Right lobe of liver (tissue), 6 donors: ENCODE measurements around the gene VKORC1. TPM values are rescaled to one million over a fixed set of nuclear protein-coding genes. Genes with fewer than 3 reads are reported as not detected.
A peak's percentile ranks its signal among the peaks of the same experiment; 100 is the strongest.

ENCODE experiments used
- ATAC-seq, 4 donors: fragments of 200-7000 bp; cut with Tn5 transposase; one replicate each; pipeline ENCODE4 v1.9.1; 2020; ENCODE audit warnings: mild to moderate bottlenecking in 4 of 4, moderate library complexity in 4 of 4
- DNase-seq, 3 donors: peaks; one replicate each; pipeline ENCODE4 v3.0.0-alpha.2; 2020
- H3K27ac ChIP-seq, 3 donors: fragments of 200-600 bp; one replicate each; pipeline ENCODE4 v1.8.0; 2022
- H3K27me3 ChIP-seq, 2 donors: fragments of 200-600 bp; one replicate each; pipeline ENCODE4 v1.8.0; 2022
- H3K36me3 ChIP-seq, 4 donors: fragments of 200-600 bp; sonication (generic) in 1 of 4; one replicate each; pipeline versions ENCODE4 v1.5.1 to v1.8.0; 2017 to 2022; ENCODE audit warnings: control low read depth in 1 of 4
- H3K4me1 ChIP-seq, 4 donors: fragments of 200-600 bp; sonication (generic) in 1 of 4; one replicate each; pipeline versions ENCODE4 v1.5.1 to v1.8.0; 2017 to 2022; ENCODE audit warnings: control low read depth in 1 of 4
- H3K4me3 ChIP-seq, 3 donors: fragments of 200-600 bp; one replicate each; pipeline ENCODE4 v1.8.0; 2022
- H3K9me3 ChIP-seq, 4 donors: fragments of 200-600 bp; sonication (generic) in 1 of 4; one replicate each; pipeline versions ENCODE4 v1.5.1 to v1.8.0; 2017 to 2022; ENCODE audit warnings: control low read depth in 1 of 4
- CTCF ChIP-seq, 4 donors: fragments of 200-600 bp in 3 of 4; fragments of 450-650 bp in 1 of 4; IDR thresholded peaks; one replicate each; pipeline versions ENCODE4 v1.5.1 to v1.8.0; 2016 to 2022; ENCODE audit warnings: antibody characterized with exemption in 4 of 4, mild to moderate bottlenecking in 2 of 4
- POLR2A ChIP-seq: fragments of 450-650 bp; IDR thresholded peaks from one replicate; pipeline ENCODE4 v1.6.1; 2017; ENCODE audit warnings: antibody characterized with exemption, mild to moderate bottlenecking
- WGBS: methylation state at CpG from one replicate; pipeline ENCODE4 v1.1.6; 2018; ENCODE audit warnings: low coverage, low lambda C conversion rate; ENCODE audit not compliant: insufficient coverage; ENCODE audit errors: missing lambda C conversion rate; 5-methylcytosine and 5-hydroxymethylcytosine counted together
- intact Hi-C, 2 donors: fragments of 100-400 bp; cut with DNase I; formaldehyde crosslinking; loops; one replicate each; pipeline versions ENCODE4 v1.11.2 to v1.14.1; 2022
- long read RNA-seq: library from polyadenylated mRNA; unstranded; transcript quantifications from one replicate; pipeline ENCODE4 v2.0.0, GENCODE V29; 2019
- total RNA-seq, 6 experiments: library from RNA; depleted of rRNA in 2 of 6; stranded (reverse); fragments of >200 nt in 2 of 6; fragmentation: NEBNext Ultra II Directional in 3 of 6; extraction: Animal tissue kit (Norgen Biotek cat#: 25700) in 3 of 6; gene quantifications; one replicate each; pipeline versions ENCODE4 v1.1.0 to v1.2.4, GENCODE V29; 2016 to 2023
- donor health status: DM: no; HTN: yes; CAD: no.
- donor health status: DM: no; HTN: no; CAD: no.
- donor health status: DM: no; HTN: no; CAD: no.
- donor health status: DM: no; HTN: yes; CAD: no.
- donor health status: DM: no; HTN: yes; CAD: no.

The VKORC1 gene
- total RNA-seq: 100 to 1,000 TPM; 102 to 297 (median 199) TPM
- long read RNA-seq, transcript VKORC1-203 (2 exons, 901 nt): minor isoform, 17 of 102 reads
- long read RNA-seq, transcript VKORC1-205 (3 exons, 1,012 nt): major isoform, 76 of 102 reads
- long read RNA-seq, partial matches to known transcripts: 0 of 102 reads
- long read RNA-seq, other reads (novel, unspliced or antisense): 6 of 102 reads

- peak; percentile 96 to 98 (median 98) for DNase-seq
- no peaks in the 10 kb centered on the region for H3K9me3 ChIP-seq
- TF ChIP-seq CTCF (IDR thresholded peaks at IDR 0.05) (no peak), POLR2A (peak; percentile 91)
- intact Hi-C loops: loop anchor here in 1 of 2 donors (5.0 kb wide), 1 partner anchor 112 kb away; no protein-coding TSS in a partner anchor
- peaks cover 0 to 15% (median 0%) of the 10 kb centered on the region in 4 donors for H3K4me1 ChIP-seq
- H3K27me3 ChIP-seq: no peaks in the 10 kb centered on the region
- H3K27ac ChIP-seq: peak within 1 kb of the TSS; percentile 82 to 90 (median 84)
- H3K36me3 ChIP-seq: peaks cover 0 to 26% (median 13%) of the 10 kb centered on the region in 4 donors
- 0% methylated on average over 22 of the region's 69 CpGs for WGBS
- ATAC-seq: peak; percentile 86 to 94 (median 92)
- H3K4me3 ChIP-seq: peak within 1 kb of the TSS; percentile 82 to 96 (median 94)
Observed at GRCh38 chr16:31094424-31095120, at the start of gene VKORC1. TSS of gene VKORC1 (minus strand) at chr16:31094797. CDS start at chr16:31094729, 68 bp downstream.

GRCh38 chr16:31143694-31144148 is 49.1 kb upstream of the VKORC1 start:
- TF ChIP-seq POLR2A: no peak
- no peak for TF ChIP-seq CTCF (IDR thresholded peaks at IDR 0.05)
- WGBS: 80% methylated on average over 1 of the region's 8 CpGs

GRCh38 chr16:31143011-31143693 is 48.6 kb upstream of the VKORC1 start:
- ATAC-seq (no peak), DNase-seq (no peak)
- TF ChIP-seq CTCF (IDR thresholded peaks at IDR 0.05): no peak
- no peak for TF ChIP-seq POLR2A
- Histone ChIP-seq H3K4me1 (peaks cover 0 to 18% (median 9%) of the 10 kb centered on the region in 4 donors), H3K36me3 (no peaks in the 10 kb centered on the region), H3K27me3 (no peaks in the 10 kb centered on the region), H3K9me3 (no peaks in the 10 kb centered on the region), H3K4me3 (peak overlapping the region in 2 of 3 donors; percentile 48 to 51), H3K27ac (peak overlapping the region in 2 of 3 donors; percentile 75 to 78)
- 60% methylated on average over 5 of the region's 22 CpGs for WGBS
- intact Hi-C loops: no loop called here

More at GRCh38 chr16:31143694-31144148, 49.1 kb upstream of the VKORC1 start:
- intact Hi-C loops: no loop called here
- DNase-seq (no peak), ATAC-seq (no peak)
- Histone ChIP-seq H3K27me3 (no peaks in the 10 kb centered on the region), H3K36me3 (no peaks in the 10 kb centered on the region), H3K4me3 (no peak overlapping the region), H3K4me1 (peaks cover 0 to 18% (median 9%) of the 10 kb centered on the region in 4 donors), H3K27ac (no peak overlapping the region), H3K9me3 (no peaks in the 10 kb centered on the region)

DNA sequence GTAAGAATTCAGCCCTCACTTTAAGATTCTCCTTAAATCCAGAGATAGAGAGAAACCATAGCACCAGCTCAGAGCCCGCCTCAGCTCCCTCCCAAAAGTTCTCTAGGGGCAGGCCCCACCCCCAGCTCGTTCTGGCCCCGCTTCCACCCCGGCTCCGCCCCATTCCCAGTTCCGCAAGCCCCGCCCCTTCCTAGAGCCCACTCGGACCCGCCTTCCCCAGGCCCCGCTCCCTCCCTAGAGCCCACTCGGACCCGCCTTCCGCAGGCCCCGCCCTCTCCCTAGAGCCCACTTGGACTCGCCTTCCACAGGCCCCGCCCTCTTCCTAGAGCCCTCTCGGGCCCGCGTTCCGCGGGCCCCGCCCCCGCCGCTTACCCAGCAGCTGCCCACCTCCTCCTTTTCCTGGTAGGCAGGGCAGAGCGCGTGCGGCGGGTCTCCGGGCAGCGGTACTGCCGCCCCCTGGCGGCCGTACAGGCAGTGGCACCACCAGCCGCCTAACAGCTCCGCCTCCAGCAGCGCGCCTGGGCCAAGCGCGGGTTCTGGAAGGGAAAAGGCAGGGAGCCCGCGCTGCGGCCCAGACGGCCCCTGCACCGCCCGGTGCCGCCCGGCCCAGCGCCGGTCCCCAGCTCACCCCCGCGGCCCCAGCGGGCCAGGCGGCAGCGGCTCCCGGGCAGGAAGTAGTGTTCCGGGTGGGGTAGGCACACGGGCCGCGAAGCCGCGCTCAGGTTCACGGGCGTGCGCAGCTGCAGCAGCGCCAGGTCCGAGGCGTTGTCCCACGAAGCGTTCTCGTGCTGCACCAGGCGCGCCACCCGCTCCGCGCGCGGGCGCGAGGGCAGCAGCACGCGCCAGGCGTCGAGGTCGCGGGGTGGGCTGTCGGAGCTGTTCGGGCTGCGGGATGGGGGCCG is 47.8 kb upstream of the VKORC1 start:
- H3K36me3 ChIP-seq: no peaks in the 10 kb centered on the region
- peaks cover 0 to 18% (median 9%) of the 10 kb centered on the region in 4 donors for H3K4me1 ChIP-seq
- TF ChIP-seq CTCF (IDR thresholded peaks at IDR 0.05) (peak; percentile 95 to 100 (median 96)), POLR2A (peak; percentile 35)
- peak overlapping the region; percentile 64 to 78 (median 75) for H3K27ac ChIP-seq
- peak overlapping the region; percentile 17 to 51 (median 48) for H3K4me3 ChIP-seq
- WGBS: 0% methylated on average over 14 of the region's 89 CpGs
- intact Hi-C loops: no loop called here
- DNase-seq (peak; percentile 100), ATAC-seq (peak; percentile 95 to 98 (median 96))
- H3K9me3 ChIP-seq: no peaks in the 10 kb centered on the region
- H3K27me3 ChIP-seq: no peaks in the 10 kb centered on the region
